GM11168 (cell line): ENCODE measurements around the gene CHIT1.
"Not testable (repeated sequence)": the region's sequence is repeated elsewhere in the genome, so short reads cannot be mapped to it uniquely, and the experiment has no call there.

Experiments
- in situ Hi-C: fragments of 300-500 bp; cut with MboI; formaldehyde crosslinking; loops from one replicate; pipeline ENCODE4 v1.12.0; 2022; ENCODE audit warnings: low sequenced_read_pairs; ENCODE audit not compliant: unreplicated experiment

The CHIT1 gene

DNA sequence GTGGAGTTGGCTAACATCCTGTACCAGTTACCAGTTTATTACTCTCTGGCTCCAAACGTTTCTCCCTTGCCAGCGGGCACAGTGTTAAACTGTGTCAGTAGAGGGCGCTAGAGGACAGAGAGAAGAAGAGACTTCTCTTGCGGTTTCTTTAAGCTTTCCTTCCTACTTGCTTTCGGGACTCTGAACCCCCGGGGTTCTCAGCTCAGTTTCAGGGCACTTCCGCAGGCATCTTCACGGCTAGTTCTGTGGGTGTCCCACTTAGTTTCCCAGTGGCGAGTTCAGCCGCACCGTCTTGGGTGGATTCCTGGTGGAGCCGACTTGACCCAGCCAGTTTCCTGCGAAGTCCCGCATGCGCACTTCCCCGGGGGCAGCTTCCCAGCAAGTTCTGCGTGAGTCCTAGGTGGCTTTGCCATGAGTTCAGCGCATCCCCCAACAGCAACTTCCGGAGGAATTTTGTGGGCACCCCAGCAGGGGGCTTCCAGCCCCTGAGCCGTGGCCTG is 37.9 kb upstream of the CHIT1 start:
- in situ Hi-C loops: loop anchor here (5.0 to 10.0 kb wide), 2 partner anchors 177 to 220 kb away; no protein-coding TSS in a partner anchor

DNA sequence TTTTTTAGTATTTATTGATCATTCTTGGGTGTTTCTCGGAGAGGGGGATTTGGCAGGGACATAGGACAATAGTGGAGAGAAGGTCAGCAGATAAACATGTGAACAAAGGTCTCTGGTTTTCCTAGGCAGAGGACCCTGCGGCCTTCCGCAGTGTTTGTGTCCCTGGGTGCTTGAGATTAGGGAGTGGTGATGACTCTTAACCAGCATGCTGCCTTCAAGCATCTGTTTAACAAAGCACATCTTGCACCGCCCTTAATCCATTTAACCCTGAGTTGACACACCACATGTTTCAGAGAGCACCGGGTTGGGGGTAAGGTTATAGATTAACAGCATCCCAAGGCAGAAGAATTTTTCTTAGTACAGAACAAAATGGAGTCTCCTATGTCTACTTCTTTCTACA is 36.7 kb upstream of the CHIT1 start:
- in situ Hi-C loops: loop anchor here (5.0 to 10.0 kb wide), 2 partner anchors 179 to 221 kb away; no protein-coding TSS in a partner anchor

DNA sequence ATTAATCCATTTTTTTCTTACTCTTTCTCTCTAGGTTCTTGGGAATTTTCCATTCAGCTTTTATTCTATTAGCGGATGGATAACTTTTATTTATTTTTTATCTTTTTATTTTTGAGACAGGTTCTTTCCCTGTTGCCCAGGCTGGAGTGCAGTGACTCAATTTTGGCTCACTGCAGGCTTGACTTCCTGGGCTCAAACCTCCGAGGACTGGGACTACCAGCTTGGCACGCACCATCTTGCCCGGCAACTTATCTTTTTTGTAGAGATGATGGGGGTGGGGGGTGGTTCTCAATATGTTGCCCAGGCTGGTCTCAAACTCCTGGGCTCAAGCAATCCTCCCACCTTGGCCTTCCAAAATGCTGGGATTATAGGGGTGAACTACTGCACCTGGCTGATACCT is 36.1 kb upstream of the CHIT1 start:
- in situ Hi-C loops: loop anchor here (5.0 to 10.0 kb wide), 2 partner anchors 179 to 222 kb away; no protein-coding TSS in a partner anchor

DNA sequence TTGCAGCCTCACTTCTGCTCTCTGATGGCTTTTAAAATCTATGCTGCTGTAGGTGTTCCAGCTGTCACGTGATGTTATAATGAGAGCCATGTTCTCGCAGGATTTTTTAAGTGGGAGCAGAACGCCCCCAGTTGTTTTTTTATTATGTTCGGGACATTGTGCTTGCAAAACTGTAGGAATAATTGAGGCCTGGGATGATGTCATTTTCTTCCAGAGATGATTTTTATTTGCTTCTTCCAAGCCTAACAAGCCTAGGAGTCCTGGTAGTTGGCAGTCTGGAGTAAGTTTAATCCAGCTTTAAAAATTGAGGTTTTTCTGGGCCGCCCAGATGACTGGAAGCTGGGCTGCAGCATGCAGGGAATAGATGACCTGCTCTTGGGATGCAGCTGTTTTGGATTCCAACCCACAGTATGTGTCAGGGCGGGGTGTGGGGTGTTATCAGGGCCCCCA is 34.6 kb upstream of the CHIT1 start:
- in situ Hi-C loops: loop anchor here (10.0 kb wide), 1 partner anchor 181 kb away; no protein-coding TSS in a partner anchor

DNA sequence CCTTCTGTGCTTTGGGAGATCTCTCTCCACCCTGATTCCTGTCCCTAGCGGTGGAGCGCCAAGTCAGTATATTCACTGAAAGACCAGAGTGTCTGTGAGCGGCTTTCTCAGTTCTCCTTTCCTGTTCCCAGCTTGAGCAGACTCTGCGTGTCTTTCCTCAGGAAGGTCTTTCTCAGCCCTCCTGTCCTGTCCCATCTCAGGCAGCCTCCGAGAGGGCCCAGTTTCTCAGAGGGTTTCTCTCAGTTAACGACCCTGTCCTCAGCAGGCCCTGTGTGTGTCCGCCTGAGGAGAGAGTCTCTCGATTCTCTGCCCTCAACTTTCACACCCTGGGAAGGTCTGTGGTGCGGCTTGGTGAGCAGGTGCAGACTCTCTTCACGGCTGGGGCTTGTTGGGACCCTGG is 34.0 kb upstream of the CHIT1 start:
- in situ Hi-C loops: loop anchor here (10.0 kb wide), 1 partner anchor 181 kb away; no protein-coding TSS in a partner anchor

DNA sequence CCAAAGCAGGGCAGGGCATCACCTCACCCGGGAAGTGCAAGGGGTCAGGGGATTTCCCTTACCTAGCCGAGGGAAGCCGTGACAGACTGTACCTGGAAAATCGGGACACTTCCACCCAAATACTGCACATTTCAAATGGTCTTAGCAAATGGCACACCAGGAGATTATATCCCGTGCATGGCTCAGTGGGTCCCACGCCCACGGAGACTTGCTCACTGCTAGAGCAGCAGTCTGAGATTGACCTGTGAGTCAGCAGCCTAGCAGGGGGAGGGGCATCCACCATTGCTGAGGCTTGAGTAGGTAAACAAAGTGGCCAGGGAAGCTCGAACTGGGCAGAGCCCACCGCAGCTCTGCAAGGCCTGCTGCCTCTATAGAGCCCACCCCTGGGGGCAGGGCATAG is 27.2 kb upstream of the CHIT1 start:
- in situ Hi-C loops: not testable (repeated sequence)

DNA sequence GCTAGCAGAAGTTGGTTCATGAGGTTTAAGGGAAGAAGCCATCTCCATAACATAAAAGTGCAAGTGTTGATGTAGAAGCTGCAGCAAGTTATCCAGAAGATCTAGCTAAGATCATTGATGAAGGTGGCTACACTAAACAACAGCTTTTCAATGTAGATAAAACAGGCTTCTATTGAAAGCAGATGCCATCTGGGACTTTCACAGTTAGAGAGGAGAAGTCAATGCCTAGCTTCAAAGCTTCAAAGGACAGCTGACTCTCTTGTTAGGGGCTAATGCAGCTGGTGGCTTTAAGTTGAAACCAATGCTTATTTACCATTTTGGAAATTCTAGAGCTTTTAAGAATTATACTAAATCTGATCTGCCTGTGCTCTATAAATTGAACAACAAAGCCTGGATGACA is 25.3 kb upstream of the CHIT1 start:
- in situ Hi-C loops: not testable (repeated sequence)

DNA sequence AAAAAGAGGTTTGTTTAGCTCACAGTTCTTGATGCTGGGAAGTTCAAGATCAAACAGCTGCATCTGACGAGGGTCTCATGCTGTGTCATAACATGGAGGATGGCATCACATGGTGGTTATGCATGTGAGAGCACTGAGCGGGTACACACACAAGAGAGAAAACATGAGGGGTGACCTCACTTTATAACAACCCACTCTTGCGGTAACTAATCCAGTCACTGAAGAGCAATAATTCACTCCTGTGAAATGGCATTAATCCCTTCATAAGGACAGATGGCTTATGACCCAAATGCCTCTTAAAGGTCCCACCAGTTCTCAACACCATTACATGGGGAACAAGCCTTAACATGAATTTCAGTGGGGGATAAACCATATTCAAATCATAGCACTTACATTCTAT is 23.2 kb upstream of the CHIT1 start:
- in situ Hi-C loops: no loop called here

DNA sequence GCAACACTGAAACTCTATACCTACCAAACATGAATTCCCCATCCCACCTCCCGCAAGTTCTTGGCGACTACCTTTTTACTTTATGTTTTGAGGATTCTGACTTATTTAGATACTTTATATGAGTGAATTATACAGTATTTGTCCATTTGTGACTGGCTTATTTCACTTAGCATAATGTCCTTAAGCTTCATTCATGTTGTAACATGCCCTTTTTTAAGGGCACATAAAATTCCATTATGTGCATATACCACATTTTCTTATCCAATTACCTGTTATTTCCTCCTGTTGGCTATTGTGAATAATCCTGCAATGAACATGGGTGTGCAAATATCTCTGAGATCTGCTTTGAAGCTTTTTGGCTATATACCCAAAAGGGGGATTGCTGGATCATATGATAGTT is 22.0 kb upstream of the CHIT1 start:
- in situ Hi-C loops: no loop called here

DNA sequence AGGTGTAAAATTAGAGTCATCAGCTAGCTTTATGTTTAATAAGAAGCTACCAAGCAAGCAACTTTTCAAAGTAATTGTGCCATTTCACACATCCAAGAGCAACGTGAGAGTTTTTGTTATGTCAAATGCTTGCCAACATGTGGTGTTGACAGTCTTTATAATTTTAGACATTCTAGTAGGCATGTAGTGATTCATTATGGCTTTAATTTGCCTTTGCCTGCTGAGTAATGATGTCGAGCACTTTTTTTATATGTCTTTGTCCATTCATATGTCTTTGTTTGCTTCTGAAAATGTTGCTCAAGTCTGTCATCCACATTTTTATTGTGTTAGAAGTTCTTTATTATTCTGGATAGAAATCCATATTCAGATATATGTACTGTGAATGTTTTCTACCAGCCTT is 21.4 kb upstream of the CHIT1 start:
- in situ Hi-C loops: no loop called here

DNA sequence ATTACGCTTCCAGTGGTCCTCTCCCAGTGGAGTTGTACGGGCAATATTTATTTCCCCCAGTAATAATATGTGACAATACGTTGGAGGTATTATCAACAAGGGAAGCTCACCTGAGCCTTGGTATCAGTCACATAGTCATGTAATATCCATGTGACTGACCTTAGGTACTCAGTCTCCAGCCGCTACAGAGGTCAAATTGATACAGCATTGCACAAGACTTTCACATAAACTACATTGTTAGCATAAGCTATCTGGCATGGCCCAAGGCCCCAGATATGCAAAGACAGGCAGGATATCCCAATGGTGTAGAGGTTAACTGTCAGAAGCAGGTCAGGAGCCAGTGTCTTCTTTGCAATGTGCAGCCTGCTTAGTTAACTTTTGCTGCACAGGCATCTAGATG is 15.3 kb upstream of the CHIT1 start:
- in situ Hi-C loops: no loop called here

DNA sequence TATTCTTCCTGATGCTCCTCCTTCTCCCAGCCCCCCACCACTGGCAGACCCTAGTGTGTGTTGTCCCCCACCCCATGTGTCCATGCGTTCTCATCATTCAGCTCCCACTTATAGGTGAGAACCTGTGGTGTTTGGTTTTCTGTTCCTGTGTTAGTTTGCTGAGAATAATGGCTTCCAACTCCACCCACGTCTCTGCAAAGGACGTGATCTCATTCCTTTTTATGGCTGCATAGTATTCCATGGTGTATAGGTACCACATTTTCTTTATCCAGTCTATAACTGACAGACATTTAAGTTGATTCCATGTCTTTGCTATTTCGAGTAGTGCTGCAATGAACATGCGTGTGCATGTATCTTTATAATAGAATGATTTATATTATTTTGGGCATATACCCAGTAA is 12.2 kb upstream of the CHIT1 start:
- in situ Hi-C loops: not testable (repeated sequence)

DNA sequence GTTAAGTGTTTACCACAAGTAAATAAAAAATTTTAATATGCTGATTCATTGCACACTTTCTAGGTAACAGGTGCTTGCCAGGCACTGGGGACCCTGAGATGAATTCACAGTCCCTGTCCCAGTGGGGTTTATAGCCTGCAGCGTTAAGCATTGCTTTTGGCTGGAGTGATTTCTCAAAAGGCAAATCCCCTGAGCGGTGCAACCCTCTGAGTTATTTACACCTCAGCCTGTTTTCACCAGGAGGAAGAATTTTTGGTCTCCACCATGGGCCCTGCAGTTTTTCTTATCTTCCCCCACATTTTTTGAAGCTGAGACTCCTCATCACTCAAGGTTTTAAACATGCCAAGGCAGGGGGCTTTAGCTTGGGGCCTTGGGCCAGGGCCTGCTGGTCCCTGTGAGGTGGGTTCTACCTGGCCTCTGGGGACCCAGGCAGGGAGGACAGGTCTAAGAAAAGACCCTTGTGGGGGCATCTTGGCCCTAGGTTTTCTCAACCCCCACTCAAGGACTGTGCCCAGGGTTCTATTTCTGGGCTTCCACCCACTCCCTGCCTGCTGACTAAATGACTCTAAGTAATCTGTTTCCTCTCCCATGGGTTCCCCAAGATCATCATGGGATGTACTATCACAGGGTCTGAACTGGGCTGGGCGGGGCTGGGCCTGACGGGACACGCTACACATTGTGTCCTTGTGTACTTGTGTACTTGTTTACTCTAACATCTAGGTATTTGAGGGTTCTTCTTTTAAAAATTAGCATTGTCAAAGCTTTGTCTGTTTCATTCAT is 10.2 kb upstream of the CHIT1 start:
- in situ Hi-C loops: no loop called here

DNA sequence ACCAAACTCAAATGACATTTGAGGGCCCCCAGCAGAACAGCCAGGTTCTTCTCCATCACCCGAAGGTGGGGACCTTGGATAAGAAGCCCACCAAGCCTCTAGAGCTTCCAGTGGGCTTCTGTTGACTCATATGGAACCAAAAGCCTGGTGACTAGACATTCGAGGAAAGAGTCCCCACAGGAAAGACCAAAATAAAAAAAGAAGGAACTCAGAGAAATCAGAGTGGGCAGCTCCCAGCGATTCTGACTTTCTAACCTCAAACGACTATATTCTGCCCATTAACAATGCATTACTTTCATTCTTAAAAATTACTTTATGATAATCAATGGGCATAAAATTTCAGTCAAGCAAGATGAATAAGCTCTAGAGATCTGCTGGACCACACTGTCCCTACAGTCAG is 9.6 kb upstream of the CHIT1 start:
- in situ Hi-C loops: no loop called here

DNA sequence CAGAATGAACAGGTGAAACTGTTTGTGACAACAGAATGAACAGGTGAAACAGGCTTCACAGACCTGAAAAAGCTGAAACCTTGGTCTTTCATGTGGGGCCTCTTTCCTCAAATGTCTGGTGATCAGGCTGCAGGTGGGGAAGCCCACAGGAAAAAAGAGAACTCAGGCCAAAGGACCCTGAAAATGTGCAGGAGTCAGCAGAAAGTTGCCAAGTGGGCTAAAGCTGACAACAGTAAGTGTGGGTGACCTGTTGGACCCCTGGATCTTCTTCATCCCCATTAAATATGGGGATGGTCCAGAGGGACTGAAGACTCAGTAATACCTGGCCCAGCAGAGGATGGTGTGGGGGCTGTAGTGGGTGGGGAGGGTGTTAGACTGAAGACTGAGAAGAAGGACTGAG is 9.1 kb upstream of the CHIT1 start:
- in situ Hi-C loops: no loop called here

DNA sequence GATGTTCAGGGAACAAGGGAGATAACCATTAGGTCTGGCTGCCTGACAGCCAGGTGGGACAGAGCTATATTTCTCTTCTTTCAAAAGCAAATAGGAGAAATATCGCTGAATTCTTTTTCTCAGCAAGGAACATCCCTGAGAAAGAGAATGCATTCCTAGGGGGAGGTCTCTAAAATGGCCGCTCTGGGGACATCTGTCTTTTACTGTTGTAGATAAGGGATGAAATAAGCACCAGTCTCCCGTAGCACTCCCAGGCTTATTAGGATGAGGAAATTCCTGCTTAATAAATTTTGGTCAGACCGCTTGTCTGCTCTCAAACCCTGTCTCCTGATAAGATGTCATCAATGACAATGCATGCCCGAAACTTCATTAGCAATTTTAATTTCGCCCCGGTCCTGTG is 5.4 kb upstream of the CHIT1 start:
- in situ Hi-C loops: not testable (repeated sequence)

DNA sequence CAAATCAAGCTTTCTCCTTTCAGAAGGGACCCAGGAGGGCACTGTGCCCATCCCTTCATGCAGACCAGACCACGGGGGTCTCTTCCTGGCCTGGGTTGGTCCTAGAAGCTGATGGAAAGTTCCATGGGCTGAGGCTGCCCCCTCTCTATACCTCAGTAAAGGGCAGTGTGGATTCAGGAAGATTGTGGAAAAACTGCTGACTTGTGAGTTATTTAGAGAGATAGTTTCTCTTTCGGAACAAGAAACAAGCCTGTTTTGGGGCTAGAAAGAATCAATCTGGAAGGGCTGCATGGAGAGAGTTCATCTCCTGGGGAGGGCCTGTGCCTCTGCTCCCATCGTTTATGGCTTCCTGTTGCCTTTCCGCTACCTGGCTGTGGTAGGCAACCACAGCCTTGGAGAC is 803 bp downstream of the CHIT1 start:
- in situ Hi-C loops: no loop called here

DNA sequence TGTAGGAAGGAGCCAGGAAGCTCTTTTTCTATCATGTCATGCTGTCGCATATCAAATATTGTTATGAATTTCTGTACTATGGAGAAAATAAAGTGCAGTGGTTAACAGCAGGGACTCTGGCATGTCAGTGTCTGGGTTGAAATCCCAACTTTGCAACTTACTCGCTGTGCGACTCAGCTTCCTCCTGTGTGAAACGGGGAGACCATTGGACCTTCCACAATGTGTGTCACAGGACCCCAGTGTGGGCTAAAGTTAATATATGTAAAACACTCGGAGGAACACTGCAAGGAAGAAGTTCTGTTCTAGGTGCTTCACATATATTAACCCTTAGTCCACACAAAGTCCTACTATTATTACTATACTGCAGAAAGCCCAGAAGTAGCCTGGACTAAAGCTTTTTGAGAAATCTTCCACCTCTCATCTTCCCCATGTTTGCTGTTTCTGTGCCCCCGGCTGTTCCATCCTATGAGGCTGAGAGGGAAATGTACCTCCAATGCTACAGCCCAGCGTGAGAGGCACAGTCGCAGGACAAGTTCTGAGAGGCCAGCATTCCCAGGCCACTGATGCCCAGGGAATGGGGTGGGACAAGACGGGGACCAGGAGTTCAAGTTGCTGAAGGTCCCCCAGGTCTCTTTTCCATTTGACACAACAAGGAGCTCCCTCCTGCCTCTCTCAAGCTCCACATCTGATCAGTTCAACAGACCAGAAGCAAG is 1.9 kb downstream of the CHIT1 start:
- in situ Hi-C loops: no loop called here

DNA sequence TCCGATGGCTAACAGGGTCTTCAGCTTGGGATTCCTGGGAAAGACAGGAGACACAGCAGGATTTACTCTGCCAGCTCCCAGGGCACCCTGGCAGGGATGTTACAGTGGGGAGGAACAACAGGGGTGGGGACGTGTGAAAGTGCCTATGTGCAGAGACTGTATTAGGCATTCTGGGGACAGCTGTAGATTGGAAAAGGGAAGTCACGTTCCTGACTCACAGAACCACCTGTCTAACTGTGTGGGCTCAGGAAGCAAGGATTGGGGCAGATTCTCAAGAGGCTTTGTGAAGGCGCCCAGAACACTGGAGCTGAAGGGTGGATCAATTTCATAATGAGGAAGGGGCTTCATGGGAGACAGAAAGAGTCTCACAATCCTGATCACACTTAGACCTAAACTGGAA is 4.4 kb downstream of the CHIT1 start:
- in situ Hi-C loops: no loop called here

DNA sequence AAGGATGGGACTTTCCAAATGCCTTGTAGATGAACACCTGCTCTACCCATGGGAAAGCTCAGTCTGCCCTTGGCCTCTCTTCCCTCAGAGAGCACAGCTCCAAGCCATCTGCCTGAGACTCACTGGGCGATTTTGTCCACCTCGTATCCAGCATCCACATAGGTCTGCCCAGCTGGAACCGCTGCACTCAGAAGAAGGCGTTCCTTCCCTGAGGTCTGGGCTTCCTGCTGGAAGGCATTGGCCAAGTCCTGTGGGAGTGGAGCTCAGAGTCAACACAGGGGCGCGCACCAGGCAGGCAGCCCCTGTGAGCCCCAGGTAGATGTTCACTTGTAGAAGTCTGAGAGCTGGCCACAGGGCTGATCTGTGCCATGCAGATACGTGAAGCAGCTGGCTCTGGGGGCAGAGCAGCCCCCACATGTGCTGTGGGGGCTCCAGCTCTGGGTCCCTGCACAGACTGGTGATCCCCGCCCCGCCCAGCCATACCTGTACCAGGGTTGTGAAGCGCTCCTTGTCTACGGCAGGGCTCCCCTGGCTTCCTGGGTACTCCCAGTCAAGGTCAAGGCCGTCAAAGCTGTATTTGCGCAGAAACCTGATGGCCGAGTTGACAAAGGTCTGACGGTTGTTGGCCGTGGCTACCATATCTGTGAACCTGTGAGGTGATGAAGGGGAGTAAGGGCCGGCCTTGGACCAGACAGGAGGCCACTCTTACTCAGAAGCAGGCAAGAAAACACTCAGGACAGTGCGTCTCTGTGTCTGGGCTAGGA is 6.3 kb downstream of the CHIT1 start:
- in situ Hi-C loops: no loop called here
